Dermis blood vessel endothelial cell (primary cell): ENCODE data around the gene KCNQ1OT1. TPM values are rescaled to one million over a fixed set of nuclear protein-coding genes. Genes with fewer than 3 reads are reported as not detected.

Source experiments
- DNase-seq: peaks from one replicate; pipeline ENCODE4 v3.0.0; 2010
- total RNA-seq: library from RNA; depleted of rRNA; stranded (reverse); fragments of >200 nt; gene quantifications from 2 replicates; pipeline ENCODE4 v1.2.3, GENCODE V29; 2014

KCNQ1OT1 gene
- total RNA-seq, 1 donor from 2014 or later = 1.5 TPM

- DNase-seq = no peak
Measured at GRCh38 chr11:2591805-2592204, 108.0 kb downstream of the KCNQ1OT1 start.

- DNase-seq = no peak
Measured at GRCh38 chr11:2590965-2591754, 108.6 kb downstream of the KCNQ1OT1 start.

- DNase-seq = no peak
Measured at GRCh38 chr11:2590131-2590964, 109.4 kb downstream of the KCNQ1OT1 start.

- no peak for DNase-seq
Measured at GRCh38 chr11:2589538-2589934, 110.3 kb downstream of the KCNQ1OT1 start.

- DNase-seq = no peak
Measured at GRCh38 chr11:2588809-2589537, 110.8 kb downstream of the KCNQ1OT1 start.

GRCh38 chr11:2587976-2588748 is 111.6 kb downstream of the KCNQ1OT1 start:
- DNase-seq = no peak

GRCh38 chr11:2587132-2587930 is 112.5 kb downstream of the KCNQ1OT1 start:
- no peak for DNase-seq

- DNase-seq = no peak
Measured at GRCh38 chr11:2586793-2587131, 113.0 kb downstream of the KCNQ1OT1 start.

GRCh38 chr11:2586087-2586792 is 113.6 kb downstream of the KCNQ1OT1 start:
- no peak for DNase-seq

GRCh38 chr11:2585566-2586086 is 114.2 kb downstream of the KCNQ1OT1 start:
- DNase-seq = no peak

GRCh38 chr11:2584812-2585565 is 114.8 kb downstream of the KCNQ1OT1 start:
- no peak for DNase-seq

GRCh38 chr11:2584434-2584811 is 115.4 kb downstream of the KCNQ1OT1 start:
- no peak for DNase-seq

GRCh38 chr11:2583605-2583958 is 116.2 kb downstream of the KCNQ1OT1 start:
- DNase-seq = no peak

GRCh38 chr11:2582946-2583604 is 116.7 kb downstream of the KCNQ1OT1 start:
- DNase-seq = no peak

- no peak for DNase-seq
Measured at GRCh38 chr11:2582351-2582945, 117.3 kb downstream of the KCNQ1OT1 start.

GRCh38 chr11:2581931-2582350 is 117.9 kb downstream of the KCNQ1OT1 start:
- DNase-seq = no peak

- no peak for DNase-seq
Measured at GRCh38 chr11:2581151-2581930, 118.5 kb downstream of the KCNQ1OT1 start.

- no peak for DNase-seq
Measured at GRCh38 chr11:2580571-2581001, 119.2 kb downstream of the KCNQ1OT1 start.
